Muscle of leg (tissue), 11 donors: ENCODE results near the gene TRMT61B. TPM values are rescaled to one million over a fixed set of nuclear protein-coding genes. Genes with fewer than 3 reads are reported as not detected.
A peak's percentile ranks its signal among the peaks of the same experiment; 100 is the strongest.

ENCODE experiments used
- DNase-seq: peaks from one replicate; pipeline ENCODE4 v3.0.0; 2013
- H3K27ac ChIP-seq: one replicate; pipeline ENCODE4 v1.5.1; 2013; ENCODE audit warnings: mild to moderate bottlenecking, low read length, control low read depth
- H3K27me3 ChIP-seq: one replicate; pipeline ENCODE4 v1.6.1; 2013; ENCODE audit warnings: low read length; ENCODE audit not compliant: control insufficient read depth, insufficient read depth
- H3K36me3 ChIP-seq: one replicate; pipeline ENCODE4 v1.6.1; 2013; ENCODE audit warnings: low read length; ENCODE audit not compliant: control insufficient read depth, insufficient read depth
- H3K4me1 ChIP-seq: one replicate; pipeline ENCODE4 v1.6.1; 2013; ENCODE audit warnings: low read length; ENCODE audit not compliant: control insufficient read depth, insufficient read depth
- H3K4me3 ChIP-seq: one replicate; pipeline ENCODE4 v1.5.1; 2013; ENCODE audit warnings: low read length, control low read depth
- H3K9me3 ChIP-seq: replicated peaks from 2 replicates; pipeline ENCODE4 v1.6.1; 2013; ENCODE audit warnings: low read depth, low read length; ENCODE audit not compliant: control insufficient read depth
- whole genome bisulfite sequencing: methylation state at CpG from one replicate; pipeline ENCODE4 v1.1.5; 2013; ENCODE audit warnings: missing lambda C conversion rate; ENCODE audit not compliant: insufficient coverage; 5-methylcytosine and 5-hydroxymethylcytosine counted together
- polyA plus RNA-seq, 8 donors: library from polyadenylated mRNA; unstranded; fragments of 120-200 nt; gene quantifications; one replicate each; pipeline versions ENCODE4 v1.2.1 to v1.2.3, GENCODE V29; 2013; ENCODE audit warnings: inconsistent platforms in 1 of 8, low replicate concordance in 1 of 8; ENCODE audit not compliant: insufficient read length in 8 of 8, insufficient read depth in 1 of 8
- total RNA-seq: library from RNA; stranded (reverse); fragments of 120-200 nt; gene quantifications from one replicate; pipeline ENCODE4 v1.2.4, GENCODE V29; 2013

TRMT61B gene
- total and polyA plus RNA-seq, 9 donors = 9.4 to 15.1 (median 11.2) TPM

- DNase-seq = no peak
- no peaks in the 10 kb centered on the region for H3K9me3 ChIP-seq
- H3K4me1 ChIP-seq = no peaks in the 10 kb centered on the region
- peaks cover 2% of the 10 kb centered on the region for H3K27me3 ChIP-seq
- H3K27ac ChIP-seq = no peak overlapping the region
- no peaks in the 10 kb centered on the region for H3K36me3 ChIP-seq
- H3K4me3 ChIP-seq = no peak overlapping the region
- WGBS = no CpG with 5 or more reads among the region's 2 CpGs
Measured at GRCh38 chr2:28824207-28824606, 45.9 kb downstream of the TRMT61B start.

DNA sequence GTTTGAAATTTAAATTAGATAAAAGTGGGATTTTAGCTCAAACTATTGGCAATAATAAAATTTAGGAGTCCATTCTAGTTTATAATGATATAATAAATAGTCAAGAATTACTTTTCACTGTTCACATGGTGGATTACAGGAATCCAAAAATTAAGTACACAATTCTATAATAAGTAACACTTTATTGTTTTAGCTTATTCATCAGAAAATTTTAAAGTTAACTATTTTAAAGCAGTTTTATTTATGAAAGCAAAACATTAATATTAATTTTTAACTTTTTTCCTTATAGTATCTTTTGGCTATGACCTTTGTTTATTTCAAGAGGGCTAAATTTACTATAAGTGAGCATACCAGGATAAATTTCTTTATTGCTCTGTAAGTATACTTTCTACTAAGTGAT lies 48.1 kb downstream of the TRMT61B start:
- no peak overlapping the region for H3K27ac ChIP-seq
- H3K4me1 ChIP-seq = no peaks in the 10 kb centered on the region
- H3K36me3 ChIP-seq = no peaks in the 10 kb centered on the region
- peaks cover 2% of the 10 kb centered on the region for H3K27me3 ChIP-seq
- DNase-seq = no peak
- H3K9me3 ChIP-seq = no peaks in the 10 kb centered on the region
- no peak overlapping the region for H3K4me3 ChIP-seq

GRCh38 chr2:28821295-28821958 lies 48.7 kb downstream of the TRMT61B start:
- Histone ChIP-seq H3K36me3 (no peaks in the 10 kb centered on the region), H3K27me3 (peaks cover 2% of the 10 kb centered on the region), H3K4me3 (no peak overlapping the region), H3K4me1 (no peaks in the 10 kb centered on the region), H3K9me3 (no peaks in the 10 kb centered on the region), H3K27ac (no peak overlapping the region)
- no CpG with 5 or more reads among the region's 8 CpGs for WGBS
- peak; percentile 59 for DNase-seq

- 100% methylated on average over 1 of the region's 3 CpGs for WGBS
- H3K4me3 ChIP-seq = no peak overlapping the region
- no peak for DNase-seq
- no peaks in the 10 kb centered on the region for H3K4me1 ChIP-seq
- H3K27me3 ChIP-seq = peaks cover 2% of the 10 kb centered on the region
- no peaks in the 10 kb centered on the region for H3K9me3 ChIP-seq
- H3K36me3 ChIP-seq = no peaks in the 10 kb centered on the region
- no peak overlapping the region for H3K27ac ChIP-seq
Measured at GRCh38 chr2:28818053-28818452, 52.1 kb downstream of the TRMT61B start.

DNA sequence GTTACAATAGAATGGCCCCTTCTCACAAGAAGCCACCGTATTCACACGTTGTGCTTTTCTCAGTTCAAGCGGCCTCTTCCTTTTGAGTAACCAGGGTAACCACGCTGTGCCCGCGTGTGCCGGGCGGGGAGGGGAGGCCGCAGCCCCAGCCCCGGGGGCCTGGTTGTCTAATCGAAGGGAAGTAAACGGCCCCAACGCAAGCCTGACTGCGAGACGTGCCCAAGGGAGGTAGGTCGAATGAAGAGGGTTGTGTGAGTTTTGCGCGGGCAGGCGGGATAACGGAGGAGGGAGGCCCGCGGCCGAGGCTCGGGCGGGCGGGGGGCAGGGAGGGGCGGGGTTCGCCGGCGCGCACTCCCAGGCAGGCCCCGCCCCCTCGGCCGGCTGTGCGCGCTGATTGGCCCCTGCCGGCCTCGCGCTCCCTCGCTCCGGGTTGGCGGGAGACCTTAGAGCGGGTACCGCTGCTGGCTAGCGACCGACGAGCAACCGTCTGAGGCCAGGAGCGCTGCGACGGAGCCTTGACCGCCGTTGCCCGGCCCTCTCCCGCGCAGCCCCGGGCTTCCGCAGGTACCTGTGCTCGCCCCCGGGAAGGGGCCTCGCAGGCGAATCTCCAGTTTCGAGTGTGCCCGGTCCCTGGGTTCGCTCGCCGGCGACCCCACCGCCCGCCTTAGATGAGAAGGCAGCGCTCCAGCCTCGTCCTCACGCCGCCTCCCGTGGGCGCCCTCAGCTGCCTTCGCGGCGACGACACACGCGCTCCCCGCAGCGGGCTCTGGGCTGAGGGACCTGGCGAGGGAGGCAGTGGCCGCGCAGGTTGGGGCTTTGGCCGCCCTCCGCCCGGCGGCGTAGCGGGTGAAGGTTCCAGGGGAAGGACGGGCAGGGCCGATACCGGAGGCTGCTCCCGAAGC lies 59.5 kb downstream of the TRMT61B start, which contains the start of gene SPDYA:
TSS of gene SPDYA (plus strand) at position 451 of the 902 bp plus-strand sequence. CDS start 5,181 bp downstream, outside the sequence.
- 2% methylated on average over 71 of the region's 97 CpGs for WGBS
- H3K27me3 ChIP-seq = peaks cover 11% of the 10 kb centered on the region
- peak; percentile 75 for DNase-seq
- H3K9me3 ChIP-seq = no peaks in the 10 kb centered on the region
- H3K4me3 ChIP-seq = peak within 1 kb of the TSS; percentile 53
- peaks cover 12% of the 10 kb centered on the region for H3K4me1 ChIP-seq
- H3K36me3 ChIP-seq = peaks cover 6% of the 10 kb centered on the region
- no peak within 1 kb of the TSS for H3K27ac ChIP-seq

DNA sequence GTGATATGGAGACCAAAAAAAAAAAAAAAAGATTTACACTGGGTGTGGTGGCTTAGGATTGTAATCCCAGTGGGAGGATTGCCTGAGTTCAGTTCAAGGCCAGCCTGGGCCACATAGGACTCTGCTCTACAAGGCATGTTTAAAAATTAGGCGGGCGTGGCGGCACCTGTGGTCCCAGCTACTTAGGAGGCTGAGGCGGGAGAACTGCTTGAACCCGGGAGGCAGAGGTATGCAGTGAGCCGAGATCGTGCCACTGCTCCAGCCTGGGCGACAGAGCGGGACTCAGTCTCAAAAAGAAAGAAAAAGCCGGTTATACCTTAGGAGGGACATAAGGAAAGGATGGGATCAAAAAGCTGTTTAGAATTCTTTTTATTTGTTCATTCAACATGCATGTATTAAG lies 60.2 kb downstream of the TRMT61B start:
- peaks cover 11% of the 10 kb centered on the region for H3K27me3 ChIP-seq
- no peaks in the 10 kb centered on the region for H3K9me3 ChIP-seq
- H3K27ac ChIP-seq = no peak overlapping the region
- no peak for DNase-seq
- 79% methylated on average over 7 of the region's 10 CpGs for WGBS
- H3K4me1 ChIP-seq = peaks cover 12% of the 10 kb centered on the region
- H3K36me3 ChIP-seq = peaks cover 13% of the 10 kb centered on the region
- H3K4me3 ChIP-seq = peak overlapping the region; percentile 53

DNA sequence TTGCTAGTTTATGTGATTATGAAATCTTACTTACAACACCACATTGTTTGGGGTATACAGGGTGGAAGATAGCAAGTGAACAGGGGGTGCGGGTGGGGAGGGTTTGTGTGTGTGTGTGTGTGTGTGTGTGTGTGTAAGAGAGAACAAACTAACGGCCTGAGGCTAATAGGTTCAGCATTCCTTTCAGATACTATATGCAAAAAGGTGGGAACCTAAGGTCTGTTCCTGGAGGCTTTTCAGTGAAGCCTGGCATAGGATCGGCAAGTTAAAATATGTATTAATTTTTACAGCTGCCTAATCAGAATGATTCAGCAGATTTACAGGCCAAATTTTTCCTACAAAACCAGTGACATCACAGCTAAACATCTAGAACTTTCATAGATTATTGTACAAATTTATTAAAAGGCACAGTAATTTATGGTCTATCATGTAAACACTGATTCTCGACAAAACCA lies 67.1 kb downstream of the TRMT61B start:
- Histone ChIP-seq H3K27ac (no peak overlapping the region), H3K36me3 (peaks cover 16% of the 10 kb centered on the region), H3K4me3 (no peak overlapping the region), H3K27me3 (no peaks in the 10 kb centered on the region), H3K4me1 (no peaks in the 10 kb centered on the region), H3K9me3 (no peaks in the 10 kb centered on the region)
- DNase-seq = no peak
- WGBS = 92% methylated on average over 2 of the region's 4 CpGs

DNA sequence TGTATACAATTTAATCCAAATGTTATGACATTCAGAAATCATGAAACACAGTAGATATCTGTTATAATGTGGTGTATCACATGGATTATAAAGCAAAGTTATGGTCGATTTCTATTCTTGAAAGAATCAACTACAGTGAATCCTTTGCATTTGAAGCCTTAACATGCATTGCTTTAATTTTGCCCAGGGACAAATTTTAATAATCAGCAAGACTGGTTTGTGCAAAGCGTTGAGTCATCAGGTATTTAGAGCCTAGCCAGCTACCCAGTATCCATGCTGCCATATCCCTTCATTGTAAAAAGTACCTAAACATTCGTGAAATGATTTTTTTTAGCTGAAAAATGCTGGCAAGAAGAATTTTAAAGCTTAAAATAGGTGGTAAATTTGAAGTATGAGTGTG lies 68.4 kb downstream of the TRMT61B start:
- no peak for DNase-seq
- Histone ChIP-seq H3K4me1 (no peaks in the 10 kb centered on the region), H3K4me3 (no peak overlapping the region), H3K9me3 (peaks cover 3% of the 10 kb centered on the region), H3K27me3 (no peaks in the 10 kb centered on the region), H3K36me3 (peaks cover 13% of the 10 kb centered on the region), H3K27ac (no peak overlapping the region)
- no CpG with 5 or more reads among the region's 3 CpGs for WGBS
